PFSK-1 (cell line): ENCODE measurements around the gene WDR81.

Experiments
- FOXP2 ChIP-seq: optimal IDR thresholded peaks from 2 replicates; pipeline ENCODE3; 2011; ENCODE audit warnings: borderline replicate concordance, control low read depth, inconsistent platforms; ENCODE audit not compliant: insufficient read depth; ENCODE audit errors: extremely low read length, extremely low read depth
- POLR2AphosphoS5 ChIP-seq: IDR thresholded peaks from 2 replicates; pipeline ENCODE4 v1.6.1; 2012; ENCODE audit warnings: low read depth, mild to moderate bottlenecking, control low read depth, low read length, moderate library complexity
- REST ChIP-seq, 2 experiments: IDR thresholded peaks; 2 replicates each; pipeline versions ENCODE4 v1.6.1 to v1.8.0; 2011 to 2012; ENCODE audit warnings: low read depth in 2 of 2, low read length in 2 of 2, control low read depth in 1 of 2, inconsistent platforms in 1 of 2, mild to moderate bottlenecking in 1 of 2, moderate library complexity in 1 of 2; ENCODE audit not compliant: insufficient read depth in 1 of 2
- SIN3A ChIP-seq: IDR thresholded peaks from 2 replicates; pipeline ENCODE4 v1.6.1; 2012; ENCODE audit warnings: mild to moderate bottlenecking, low read length, moderate library complexity, borderline replicate concordance; ENCODE audit not compliant: insufficient read depth
- TAF1 ChIP-seq: IDR thresholded peaks from 2 replicates; pipeline ENCODE4 v1.6.1; 2012; ENCODE audit warnings: low read length, control low read depth, borderline replicate concordance; ENCODE audit not compliant: insufficient read depth

Gene WDR81

GRCh38 chr17:1774390-1775176 is 50.1 kb downstream of the WDR81 start:
- TF ChIP-seq POLR2AphosphoS5 (peak; percentile 16; the same call in 1 of the 2 replicates), FOXP2 (no peak)

- TF ChIP-seq FOXP2 (no peak), SIN3A (no peak), REST (IDR thresholded peaks at IDR 0.05; ENCODE audit: insufficient read depth in 1 of 2, low read depth in 2 of 2, low read length in 2 of 2) (no peak), TAF1 (no peak), POLR2AphosphoS5 (no peak)
Observed at GRCh38 chr17:1776328-1776727, 51.8 kb downstream of the WDR81 start.

GRCh38 chr17:1776857-1777256 is 52.4 kb downstream of the WDR81 start:
- TF ChIP-seq TAF1 (no peak), REST (IDR thresholded peaks at IDR 0.05; ENCODE audit: insufficient read depth in 1 of 2, low read depth in 2 of 2, low read length in 2 of 2) (no peak), FOXP2 (no peak), SIN3A (no peak), POLR2AphosphoS5 (no peak)

GRCh38 chr17:1779571-1780131 is 55.1 kb downstream of the WDR81 start:
- no peak for TF ChIP-seq REST (IDR thresholded peaks at IDR 0.05; ENCODE audit: insufficient read depth in 1 of 2, low read depth in 2 of 2, low read length in 2 of 2)

GRCh38 chr17:1782171-1782567 is 57.7 kb downstream of the WDR81 start:
- no peak for TF ChIP-seq REST (IDR thresholded peaks at IDR 0.05; ENCODE audit: insufficient read depth in 1 of 2, low read depth in 2 of 2, low read length in 2 of 2)
- TF ChIP-seq POLR2AphosphoS5 = no peak
